GM19025 (cell line): ENCODE data around the gene LTN1.
"Not testable (repeated sequence)": the region's sequence is repeated elsewhere in the genome, so short reads cannot be mapped to it uniquely, and the experiment has no call there.

ENCODE experiments used
- ATAC-seq: cut with Tn5 transposase; IDR thresholded peaks from one replicate; pipeline ENCODE4 v1.9.1; 2021; ENCODE audit warnings: mild to moderate bottlenecking, low read depth, moderate library complexity; ENCODE audit not compliant: unreplicated experiment

The LTN1 gene

GRCh38 chr21:28992526-28993292 is at the start of gene LTN1:
LTN1 (minus strand) TSS chr21:28992877; CDS start chr21:28992805, 72 bp downstream.
- ATAC-seq, result peak; percentile 98

- no peak for ATAC-seq
These were observed 42.0 kb upstream of the LTN1 start for GRCh38 chr21:29034678-29035077.

- no peak for ATAC-seq
These were observed 41.2 kb upstream of the LTN1 start for GRCh38 chr21:29033871-29034270.

- ATAC-seq, result no peak
These were observed 40.6 kb upstream of the LTN1 start for GRCh38 chr21:29033301-29033700.

GRCh38 chr21:29030909-29031308 is 38.2 kb upstream of the LTN1 start:
- no peak for ATAC-seq

- ATAC-seq, result no peak
These were observed 36.8 kb upstream of the LTN1 start for GRCh38 chr21:29029524-29029923.

- no peak for ATAC-seq
These were observed 32.6 kb upstream of the LTN1 start for GRCh38 chr21:29025328-29025713.

GRCh38 chr21:29024474-29025327 is 32.0 kb upstream of the LTN1 start, which contains the start of gene USP16:
USP16 (plus strand) TSS chr21:29024668; CDS start chr21:29027914, 3,246 bp downstream.
- peak; percentile 96 for ATAC-seq

GRCh38 chr21:29022166-29022565 is 29.5 kb upstream of the LTN1 start:
- ATAC-seq, result no peak

GRCh38 chr21:29018540-29018939 is 25.9 kb upstream of the LTN1 start:
- peak; percentile 7 for ATAC-seq

GRCh38 chr21:29017639-29018237 is 25.1 kb upstream of the LTN1 start:
- ATAC-seq, result no peak

GRCh38 chr21:29011236-29011635 is 18.6 kb upstream of the LTN1 start:
- not testable (repeated sequence) for ATAC-seq

GRCh38 chr21:29008367-29008766 is 15.7 kb upstream of the LTN1 start:
- no peak for ATAC-seq

- ATAC-seq, result no peak
These were observed 15.1 kb upstream of the LTN1 start for GRCh38 chr21:29007810-29008209.

- no peak for ATAC-seq
These were observed 14.5 kb upstream of the LTN1 start for GRCh38 chr21:29007135-29007534.

- no peak for ATAC-seq
These were observed 13.0 kb upstream of the LTN1 start for GRCh38 chr21:29005696-29006095.

- peak; percentile 99 for ATAC-seq
These were observed 9.9 kb upstream of the LTN1 start for GRCh38 chr21:29002442-29003144.

GRCh38 chr21:28993293-28993629 is 584 bp upstream of the LTN1 start:
- no peak for ATAC-seq

- peak; percentile 0 for ATAC-seq
These were observed 684 bp downstream of the LTN1 start for GRCh38 chr21:28991861-28992525.

GRCh38 chr21:28988146-28988545 is 4.5 kb downstream of the LTN1 start:
- ATAC-seq, result not testable (repeated sequence)
